Panc1 (cell line): ENCODE results near the gene EZH2.

ENCODE experiments used
- POLR2AphosphoS5 ChIP-seq: IDR thresholded peaks from 2 replicates; pipeline ENCODE4 v1.6.1; 2012; ENCODE audit warnings: mild to moderate bottlenecking, low read depth, low read length, moderate library complexity
- SIN3A ChIP-seq: IDR thresholded peaks from 2 replicates; pipeline ENCODE4 v1.6.1; 2012; ENCODE audit warnings: low read depth, mild to moderate bottlenecking, low read length, moderate library complexity, borderline replicate concordance; ENCODE audit not compliant: insufficient read depth
- TCF7L2 ChIP-seq: IDR thresholded peaks from 2 replicates; pipeline ENCODE4 v1.6.1; 2011; ENCODE audit warnings: mild to moderate bottlenecking, low read depth, low read length, inconsistent platforms
- TF ChIP-seq, protein P1 (sequence below): fragments of 450-650 bp; IDR thresholded peaks from 2 replicates; pipeline ENCODE4 v1.5.1; 2017; ENCODE audit warnings: mild to moderate bottlenecking

DNA sequence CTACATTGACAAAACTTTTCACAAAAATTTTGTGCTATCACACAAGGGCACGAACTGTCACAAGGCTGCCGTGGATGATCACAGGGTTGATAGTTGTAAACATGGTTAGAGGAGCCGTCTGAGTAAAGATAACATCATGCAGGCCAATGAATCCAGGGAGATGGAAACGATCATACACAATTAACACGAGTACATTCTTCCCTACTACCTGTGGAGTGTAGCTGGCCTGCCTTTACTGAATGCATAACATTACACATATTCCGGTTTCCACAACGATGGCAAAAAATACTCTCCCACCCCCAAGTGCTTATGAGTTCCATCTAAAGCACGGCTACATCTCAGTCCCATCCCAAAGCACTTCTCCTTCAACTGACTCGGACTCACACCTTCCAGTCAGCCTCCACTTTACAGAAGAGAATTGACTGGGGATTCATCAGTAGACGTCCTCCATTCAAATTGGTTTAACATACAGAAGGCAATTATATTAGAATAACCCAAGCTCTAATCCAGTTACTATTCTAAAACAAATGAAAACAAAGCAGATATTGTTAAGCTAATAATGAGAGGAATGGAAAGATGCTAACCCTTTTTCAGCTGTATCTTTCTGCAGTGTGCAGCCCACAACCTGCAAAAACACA is 69.0 kb downstream of the EZH2 start:
- TF ChIP-seq, protein P1, sequence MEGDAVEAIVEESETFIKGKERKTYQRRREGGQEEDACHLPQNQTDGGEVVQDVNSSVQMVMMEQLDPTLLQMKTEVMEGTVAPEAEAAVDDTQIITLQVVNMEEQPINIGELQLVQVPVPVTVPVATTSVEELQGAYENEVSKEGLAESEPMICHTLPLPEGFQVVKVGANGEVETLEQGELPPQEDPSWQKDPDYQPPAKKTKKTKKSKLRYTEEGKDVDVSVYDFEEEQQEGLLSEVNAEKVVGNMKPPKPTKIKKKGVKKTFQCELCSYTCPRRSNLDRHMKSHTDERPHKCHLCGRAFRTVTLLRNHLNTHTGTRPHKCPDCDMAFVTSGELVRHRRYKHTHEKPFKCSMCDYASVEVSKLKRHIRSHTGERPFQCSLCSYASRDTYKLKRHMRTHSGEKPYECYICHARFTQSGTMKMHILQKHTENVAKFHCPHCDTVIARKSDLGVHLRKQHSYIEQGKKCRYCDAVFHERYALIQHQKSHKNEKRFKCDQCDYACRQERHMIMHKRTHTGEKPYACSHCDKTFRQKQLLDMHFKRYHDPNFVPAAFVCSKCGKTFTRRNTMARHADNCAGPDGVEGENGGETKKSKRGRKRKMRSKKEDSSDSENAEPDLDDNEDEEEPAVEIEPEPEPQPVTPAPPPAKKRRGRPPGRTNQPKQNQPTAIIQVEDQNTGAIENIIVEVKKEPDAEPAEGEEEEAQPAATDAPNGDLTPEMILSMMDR, result no peak
- TF ChIP-seq SIN3A (no peak), POLR2AphosphoS5 (no peak), TCF7L2 (no peak)
